Stimulated activated CD4-positive, alpha-beta T cell treated with anti-CD3 and anti-CD28 coated beads, TNF-alpha, amount 100 ng/mL, for 1 hour (primary cell): ENCODE measurements around the gene STK38L.
"Not testable (repeated sequence)": the region's sequence is repeated elsewhere in the genome, so short reads cannot be mapped to it uniquely, and the experiment has no call there.

ENCODE experiments used
- DNase-seq, 3 donors: peaks; one replicate each; pipeline ENCODE4 v3.0.0-alpha.2; 2020; ENCODE audit warnings: low read depth in 3 of 3, low spot score in 1 of 3

STK38L gene

DNA sequence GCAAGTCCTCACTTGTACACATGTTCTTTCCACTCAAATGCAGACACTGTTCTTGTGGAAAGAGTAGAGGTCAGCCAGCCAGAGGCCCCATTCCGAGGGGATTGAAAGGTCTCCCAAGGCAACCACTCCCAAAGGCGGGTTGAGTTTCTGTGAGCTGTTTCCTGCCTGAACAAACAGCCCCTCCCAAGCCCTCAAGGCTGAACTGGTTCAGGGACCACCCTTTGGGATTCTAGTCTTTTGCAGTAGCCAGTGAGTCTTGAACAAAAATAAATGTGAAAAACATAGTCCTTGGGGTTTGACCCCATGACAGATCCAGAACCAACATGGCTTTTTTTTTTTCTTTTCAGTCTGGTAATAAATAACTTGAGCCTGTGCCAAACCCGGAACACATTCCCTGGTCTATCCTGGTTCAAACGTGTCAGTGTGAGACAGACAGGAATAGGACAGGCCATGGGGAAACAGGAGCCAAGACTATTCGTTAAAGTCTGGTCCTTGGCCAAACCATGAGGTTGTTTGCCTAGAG is 17.6 kb upstream of the STK38L start:
- DNase-seq, result no peak

- no peak for DNase-seq
Measured at GRCh38 chr12:27229367-27229766, 14.7 kb upstream of the STK38L start.

GRCh38 chr12:27231374-27231773 is 12.7 kb upstream of the STK38L start:
- DNase-seq, result not testable (repeated sequence)

DNA sequence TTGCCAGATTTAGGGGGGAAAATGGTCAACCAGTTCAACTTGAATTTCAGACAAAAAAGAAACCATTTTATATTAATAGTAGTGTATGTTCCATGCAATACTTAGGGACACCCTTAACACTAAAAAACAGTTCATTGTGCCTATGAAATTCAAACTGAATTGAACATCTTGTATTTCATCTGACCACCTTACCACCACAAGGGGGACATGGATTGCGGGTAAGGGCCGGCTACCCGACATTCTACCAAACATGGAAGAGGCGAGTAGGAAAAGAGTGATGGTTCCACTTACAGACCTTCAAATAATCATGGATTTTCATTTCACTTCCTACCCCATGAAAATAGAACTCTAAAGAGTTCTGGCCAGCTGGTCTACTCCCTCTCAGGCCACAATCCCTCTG is 10.3 kb upstream of the STK38L start:
- no peak for DNase-seq

GRCh38 chr12:27236498-27236897 is 7.6 kb upstream of the STK38L start:
- DNase-seq, result no peak

- no peak for DNase-seq
Measured at GRCh38 chr12:27237790-27238771, 6.0 kb upstream of the STK38L start.

DNA sequence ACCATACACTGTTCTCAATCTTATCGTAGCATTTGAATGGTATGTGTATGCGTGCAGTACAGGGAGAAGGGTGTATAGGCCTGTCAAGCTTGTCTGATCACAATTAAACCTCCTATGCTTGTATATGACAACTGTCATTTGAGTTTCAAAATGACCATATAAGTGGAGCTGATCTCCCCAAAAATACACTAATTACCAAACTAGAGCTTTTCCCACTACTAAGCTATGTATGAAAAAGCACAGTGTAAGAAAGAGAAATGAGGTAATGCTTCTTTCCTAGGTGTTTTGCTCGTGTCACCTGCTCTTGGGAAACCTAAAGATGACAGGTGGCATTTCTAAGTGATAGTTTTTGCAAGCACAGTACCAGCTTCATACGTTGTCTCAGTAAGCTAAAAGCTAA is 1.1 kb upstream of the STK38L start:
- DNase-seq, result no peak

DNA sequence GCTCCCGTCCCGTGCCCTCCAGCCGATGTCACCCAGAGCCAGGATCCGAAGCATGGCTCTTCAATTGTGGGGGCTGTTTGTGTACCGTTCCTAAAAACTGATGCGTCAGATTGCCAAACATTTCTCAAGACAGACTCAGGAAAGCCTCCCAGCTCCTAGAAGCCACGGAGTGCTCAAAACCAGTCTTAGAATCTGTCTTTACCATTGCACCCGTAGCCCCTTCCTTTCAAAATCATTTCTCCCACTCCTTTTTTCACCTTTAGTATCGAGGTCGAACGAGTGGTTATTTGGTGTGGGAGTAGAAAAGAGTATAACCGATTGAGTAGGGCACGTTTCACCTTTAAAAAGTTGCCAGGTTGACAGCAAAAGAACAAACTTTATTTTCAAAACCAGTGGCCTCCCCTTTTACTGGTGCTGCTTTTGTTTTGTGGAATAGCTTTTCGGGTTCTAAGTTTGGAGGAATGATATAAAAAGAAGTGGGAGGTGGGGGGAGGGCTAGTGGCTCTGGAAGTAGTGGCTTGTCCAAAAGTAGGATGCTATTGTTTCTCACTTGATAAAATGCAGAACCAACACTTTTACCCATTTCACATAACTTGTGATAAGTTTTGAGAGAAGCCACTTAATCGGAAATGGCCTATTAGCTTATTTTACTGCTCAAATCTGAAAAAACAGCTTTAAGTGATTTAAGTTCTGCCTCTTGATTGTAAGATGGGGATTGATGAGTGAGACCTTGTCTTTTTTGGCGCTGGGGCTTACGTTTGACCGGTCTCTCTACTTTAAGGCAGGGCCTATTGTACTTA is 803 bp downstream of the STK38L start:
- no peak for DNase-seq

DNA sequence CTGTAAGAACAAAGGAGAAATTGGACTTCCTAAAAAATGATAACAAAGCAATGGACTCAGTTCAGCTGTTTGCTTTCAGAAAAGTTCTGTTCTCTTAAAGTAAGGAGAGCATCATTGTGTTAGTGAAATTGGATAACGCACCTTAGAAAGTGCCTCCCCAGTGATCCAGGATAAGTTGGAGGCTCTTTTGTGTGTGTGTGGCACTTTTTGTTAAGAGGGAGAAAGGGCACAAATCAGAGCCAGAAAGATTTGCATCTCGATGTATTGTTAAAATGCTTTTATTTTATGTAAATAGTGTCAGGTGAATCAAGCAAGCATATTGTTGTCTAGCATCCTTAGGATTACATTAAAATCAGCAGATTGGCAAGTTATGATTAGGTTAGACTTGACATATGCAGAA is 2.1 kb downstream of the STK38L start:
- DNase-seq, result no peak

- DNase-seq, result no peak
Measured at GRCh38 chr12:27246774-27247173, 2.7 kb downstream of the STK38L start.

DNA sequence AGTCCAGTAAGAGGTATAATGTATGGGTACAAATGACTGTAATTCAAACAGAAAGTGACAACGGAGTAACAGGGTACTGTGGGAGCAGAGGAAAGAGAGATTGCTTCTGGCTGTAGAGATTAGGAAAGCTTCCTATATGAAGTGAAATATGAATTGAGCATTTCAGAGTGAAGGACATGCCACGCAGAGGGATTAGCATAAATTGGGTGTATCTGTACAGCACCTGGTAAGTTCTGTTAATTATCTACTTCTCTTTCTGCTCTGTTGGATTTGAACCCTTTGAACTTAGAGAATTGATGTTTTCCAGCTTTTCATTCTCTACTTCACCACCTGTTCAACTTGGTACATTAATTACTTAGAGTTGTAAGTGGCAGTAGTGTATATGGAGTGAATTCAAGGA is 8.8 kb downstream of the STK38L start:
- DNase-seq, result no peak

DNA sequence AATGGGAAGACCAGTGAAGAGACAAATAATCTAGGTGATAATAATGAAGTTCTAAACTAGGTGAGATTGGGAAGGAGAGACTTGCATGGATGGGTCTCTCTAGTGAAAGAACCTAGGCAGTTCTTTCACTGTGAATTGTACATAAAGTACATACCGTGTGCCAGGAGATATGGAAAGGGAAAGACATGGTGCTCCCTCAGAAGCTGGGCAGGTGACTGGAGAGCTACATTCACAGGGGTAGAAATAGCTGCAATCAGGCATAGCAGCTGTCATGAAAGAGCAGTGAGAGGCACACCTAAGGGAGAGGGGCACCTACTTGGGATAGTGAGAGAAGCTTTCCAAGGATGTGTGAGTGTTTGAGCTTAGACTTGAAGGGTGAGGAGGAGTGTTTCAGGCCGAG is 9.3 kb downstream of the STK38L start:
- DNase-seq, result no peak

- no peak for DNase-seq
Measured at GRCh38 chr12:27255806-27256205, 11.7 kb downstream of the STK38L start.

GRCh38 chr12:27257104-27257843 is 13.2 kb downstream of the STK38L start:
- DNase-seq, result no peak

DNA sequence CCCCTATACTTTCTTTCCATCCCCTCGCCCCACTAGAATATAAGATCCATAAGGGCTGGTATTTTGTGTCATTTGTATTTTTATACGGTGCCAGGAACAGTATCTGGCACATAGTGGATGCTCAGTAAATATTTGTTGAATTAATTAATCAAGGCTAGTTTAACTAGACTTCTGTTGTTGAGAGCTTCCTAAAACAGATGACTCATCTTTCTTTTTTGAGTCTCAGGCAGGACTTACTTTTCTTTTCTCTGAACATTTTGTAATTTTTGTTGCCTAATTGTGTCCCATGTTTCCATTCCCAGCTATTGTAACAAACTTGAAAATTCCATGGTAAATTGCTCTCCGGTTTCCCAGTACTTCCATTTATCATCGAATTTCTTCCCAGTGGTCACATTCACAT is 16.7 kb downstream of the STK38L start:
- DNase-seq, result no peak

GRCh38 chr12:27261866-27262265 is 17.8 kb downstream of the STK38L start:
- DNase-seq, result no peak

DNA sequence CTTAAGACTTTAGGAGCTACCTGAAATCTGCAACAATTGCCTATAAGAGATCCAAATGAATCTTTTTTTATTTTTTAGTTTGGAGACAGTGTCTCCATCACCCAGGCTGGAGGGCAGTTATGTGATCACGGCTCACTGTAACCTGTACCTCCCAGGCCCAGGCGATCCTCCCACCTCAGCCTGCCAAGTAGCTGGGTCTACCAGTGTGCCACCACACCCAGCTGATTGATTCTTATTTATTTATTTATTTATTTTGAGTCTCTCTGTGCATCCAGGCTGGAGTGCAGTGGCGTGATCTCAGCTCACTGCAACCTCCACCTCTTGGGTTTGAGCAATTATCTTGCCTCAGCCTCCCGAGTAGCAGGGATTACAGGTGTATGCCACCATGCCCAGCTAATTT is 26.1 kb downstream of the STK38L start:
- no peak for DNase-seq

- no peak for DNase-seq
Measured at GRCh38 chr12:27271206-27271605, 27.1 kb downstream of the STK38L start.

DNA sequence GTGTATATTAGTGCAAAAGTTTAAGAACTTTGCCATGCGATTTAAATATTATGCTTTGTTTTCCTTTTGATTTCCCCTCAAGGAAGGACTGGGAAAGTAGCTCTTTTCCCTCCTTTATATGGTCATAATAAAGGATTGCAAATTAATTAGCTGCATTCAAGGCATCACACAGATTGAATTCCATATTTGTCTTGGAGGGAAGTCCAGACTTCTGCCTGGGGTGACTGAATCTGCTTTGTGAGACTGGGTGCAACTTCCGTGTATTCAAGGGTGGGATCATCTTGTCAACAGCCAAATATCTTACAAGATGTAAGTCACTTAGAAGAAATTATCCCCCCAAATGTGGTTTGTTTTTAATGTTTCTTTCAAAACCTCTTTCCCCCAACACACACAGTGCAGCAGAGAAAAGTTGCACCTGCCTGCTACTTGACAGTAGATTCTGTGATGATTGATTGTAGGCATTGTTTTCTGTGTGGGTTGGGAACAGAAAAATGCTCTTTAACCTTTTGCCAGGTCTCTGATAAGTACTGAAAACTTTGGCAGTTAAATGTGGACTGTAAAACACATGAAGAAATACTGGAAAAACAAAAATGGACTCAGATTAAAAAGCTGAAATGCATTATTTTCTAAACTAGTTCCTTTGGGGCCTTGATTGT is 28.4 kb downstream of the STK38L start:
- no peak for DNase-seq

DNA sequence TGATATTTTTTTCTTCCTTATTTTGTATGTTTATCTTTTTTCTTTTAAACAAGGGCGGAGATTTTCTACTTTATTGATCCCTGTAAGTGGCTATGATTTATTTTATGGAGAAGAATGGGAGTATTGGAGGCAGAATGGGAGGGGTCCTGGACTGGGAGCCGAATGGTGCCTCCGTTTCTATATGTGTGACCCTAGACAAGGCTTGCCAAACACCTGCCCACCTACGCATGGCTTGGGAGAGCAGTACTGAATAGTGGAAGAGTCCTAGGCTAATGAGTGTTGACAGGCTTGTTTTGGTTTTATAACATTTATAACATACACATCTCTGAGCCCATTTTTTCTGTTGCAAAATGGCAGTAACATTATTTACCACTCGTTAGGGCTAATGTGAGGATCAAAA is 29.0 kb downstream of the STK38L start:
- DNase-seq, result no peak

DNA sequence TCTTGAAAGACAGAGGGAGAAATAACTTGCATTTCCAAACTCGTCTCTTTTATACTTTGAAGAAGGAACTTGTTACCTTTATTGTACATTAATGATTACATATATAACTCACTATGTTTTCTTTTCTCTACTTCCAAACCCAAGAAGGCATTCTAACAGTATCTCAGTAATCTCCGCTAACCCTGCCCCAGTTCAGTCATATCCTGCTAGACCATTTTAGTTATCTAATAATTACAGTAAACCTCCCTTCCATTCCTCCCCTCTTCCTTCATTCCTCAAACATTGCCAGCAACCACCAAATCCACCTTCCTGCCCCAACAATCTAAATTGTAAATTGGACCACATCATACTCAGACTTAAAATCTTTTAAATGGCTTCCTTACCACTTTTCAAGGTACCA is 30.6 kb downstream of the STK38L start:
- no peak for DNase-seq
